ENCODE measurements around the gene CCL1.

GRCh38 chr17:34318474-34318873 is 44.6 kb downstream of the CCL1 start:
- TF ChIP-seq POLR2AphosphoS5 (IDR thresholded peaks at IDR 0.05) (no peak), CTCF (IDR thresholded peaks at IDR 0.05) (no peak), POLR2A (IDR thresholded peaks at IDR 0.05) (no peak), EP300 (IDR thresholded peaks at IDR 0.05) (no peak)
